GM06990 (cell line): ENCODE measurements around the gene BCAR1.
"Not testable (repeated sequence)": the region's sequence is repeated elsewhere in the genome, so short reads cannot be mapped to it uniquely, and the experiment has no call there.

Source experiments
- DNase-seq: peaks from one replicate; pipeline ENCODE4 v3.0.0-alpha.2; 2011; ENCODE audit not compliant: insufficient read length; ENCODE audit errors: extremely low read depth
- H3K27me3 ChIP-seq: replicated peaks from 2 replicates; pipeline ENCODE4 v1.6.0; 2011; ENCODE audit warnings: low read length; ENCODE audit not compliant: control insufficient read depth, insufficient read depth
- H3K36me3 ChIP-seq: 2 replicates; pipeline ENCODE4 v1.5.1; 2011; ENCODE audit warnings: low read length; ENCODE audit not compliant: control insufficient read depth, insufficient read depth
- H3K4me3 ChIP-seq: replicated peaks from 2 replicates; pipeline ENCODE4 v1.5.1; 2011; ENCODE audit warnings: low read depth, mild to moderate bottlenecking, control low read depth, low read length
- TF ChIP-seq, protein P1 (sequence below): IDR thresholded peaks from 2 replicates; pipeline ENCODE4 v1.5.1; 2011; ENCODE audit warnings: low read length, control low read depth, mild to moderate bottlenecking, inconsistent platforms; ENCODE audit not compliant: insufficient read depth, poor library complexity, severe bottlenecking

Gene BCAR1

DNA sequence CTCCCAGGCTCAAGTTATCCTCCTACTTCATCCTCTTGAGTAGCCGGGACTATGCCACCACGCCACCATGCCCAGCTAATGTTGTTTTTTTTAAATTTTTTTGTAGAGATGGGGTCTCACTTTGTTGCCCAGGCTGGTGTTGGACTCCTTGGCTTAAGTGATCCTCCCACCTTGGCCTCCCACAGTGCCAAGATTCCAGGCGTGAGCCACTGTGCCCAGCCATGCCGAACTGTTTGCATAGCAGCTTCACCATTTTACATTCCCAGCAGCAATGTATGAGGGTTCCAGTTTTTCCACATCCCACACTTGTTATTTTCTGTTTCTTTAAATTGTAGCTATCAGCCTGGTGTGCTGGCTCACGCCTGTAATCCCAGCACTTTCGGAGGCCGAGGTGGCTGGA lies 34.8 kb downstream of the BCAR1 start:
- H3K27me3 ChIP-seq, result no peaks in the 10 kb centered on the region
- TF ChIP-seq, protein P1, sequence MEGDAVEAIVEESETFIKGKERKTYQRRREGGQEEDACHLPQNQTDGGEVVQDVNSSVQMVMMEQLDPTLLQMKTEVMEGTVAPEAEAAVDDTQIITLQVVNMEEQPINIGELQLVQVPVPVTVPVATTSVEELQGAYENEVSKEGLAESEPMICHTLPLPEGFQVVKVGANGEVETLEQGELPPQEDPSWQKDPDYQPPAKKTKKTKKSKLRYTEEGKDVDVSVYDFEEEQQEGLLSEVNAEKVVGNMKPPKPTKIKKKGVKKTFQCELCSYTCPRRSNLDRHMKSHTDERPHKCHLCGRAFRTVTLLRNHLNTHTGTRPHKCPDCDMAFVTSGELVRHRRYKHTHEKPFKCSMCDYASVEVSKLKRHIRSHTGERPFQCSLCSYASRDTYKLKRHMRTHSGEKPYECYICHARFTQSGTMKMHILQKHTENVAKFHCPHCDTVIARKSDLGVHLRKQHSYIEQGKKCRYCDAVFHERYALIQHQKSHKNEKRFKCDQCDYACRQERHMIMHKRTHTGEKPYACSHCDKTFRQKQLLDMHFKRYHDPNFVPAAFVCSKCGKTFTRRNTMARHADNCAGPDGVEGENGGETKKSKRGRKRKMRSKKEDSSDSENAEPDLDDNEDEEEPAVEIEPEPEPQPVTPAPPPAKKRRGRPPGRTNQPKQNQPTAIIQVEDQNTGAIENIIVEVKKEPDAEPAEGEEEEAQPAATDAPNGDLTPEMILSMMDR, result no peak
- no peak for DNase-seq
- H3K36me3 ChIP-seq, result no peaks in the 10 kb centered on the region
- no peak overlapping the region for H3K4me3 ChIP-seq

DNA sequence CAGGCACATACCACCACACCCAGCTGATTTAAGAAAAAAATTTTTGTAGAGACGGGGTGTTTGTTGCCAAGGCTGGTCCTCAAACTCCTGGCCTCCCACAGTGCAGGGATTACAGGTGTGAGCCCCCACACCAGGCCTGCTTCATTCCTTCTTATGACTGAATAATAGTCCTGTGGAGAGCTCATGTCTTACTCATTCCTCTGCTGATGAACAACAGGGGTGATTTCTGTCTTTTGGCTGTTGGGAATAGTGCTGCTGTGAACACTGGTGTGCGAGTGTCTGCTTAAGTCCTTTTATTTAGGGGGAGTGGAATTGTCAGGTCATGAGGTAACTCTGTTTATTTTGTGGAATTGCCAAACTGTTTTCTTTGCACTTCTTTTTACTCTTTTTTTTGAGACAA lies 35.3 kb downstream of the BCAR1 start:
- Histone ChIP-seq H3K27me3 (no peaks in the 10 kb centered on the region), H3K36me3 (no peaks in the 10 kb centered on the region), H3K4me3 (no peak overlapping the region)
- no peak for DNase-seq
- TF ChIP-seq, protein P1, result no peak

DNA sequence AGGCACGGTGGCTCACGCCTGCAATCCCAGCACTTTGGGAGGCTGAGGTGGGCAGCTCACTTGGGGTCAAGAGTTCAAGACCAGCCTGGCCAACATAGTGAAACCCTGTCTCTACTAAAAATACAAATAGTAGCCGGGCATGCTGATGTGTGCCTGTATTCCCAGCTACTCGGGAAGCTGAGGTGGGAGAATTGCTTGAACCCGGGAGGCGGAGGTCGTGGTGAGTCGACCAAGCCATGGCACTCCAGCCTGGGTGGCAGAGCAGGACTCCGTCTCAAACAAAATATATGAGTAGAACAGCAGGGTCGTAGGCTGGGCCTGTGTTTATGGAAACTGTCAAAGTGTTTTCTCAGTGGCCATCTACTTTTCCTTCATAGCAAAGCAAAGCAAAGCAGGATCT lies 40.1 kb downstream of the BCAR1 start:
- not testable (repeated sequence) for H3K36me3 ChIP-seq, H3K27me3 ChIP-seq, DNase-seq, H3K4me3 ChIP-seq

DNA sequence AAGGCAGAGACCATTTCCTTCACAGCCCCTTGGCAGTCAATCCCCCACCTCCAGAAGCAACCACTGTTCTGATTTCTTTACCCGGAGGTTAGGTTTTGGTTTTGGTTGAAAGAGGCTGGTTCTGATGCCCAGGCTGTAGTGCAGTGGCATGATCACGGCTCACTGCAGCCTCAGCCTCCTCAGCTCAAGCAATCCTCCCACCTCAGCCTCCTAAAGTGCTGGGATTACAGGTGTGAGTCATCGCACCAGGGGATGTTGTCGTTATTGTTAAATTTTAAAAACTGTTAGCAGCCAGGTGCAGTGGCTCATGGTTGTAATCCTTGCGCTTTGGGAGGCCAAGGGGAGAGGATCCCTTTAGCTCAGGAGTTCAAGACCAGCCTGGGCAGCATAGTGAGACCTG lies 41.5 kb downstream of the BCAR1 start:
- Histone ChIP-seq H3K36me3 (no peaks in the 10 kb centered on the region), H3K27me3 (no peaks in the 10 kb centered on the region), H3K4me3 (no peak overlapping the region)
- TF ChIP-seq, protein P1, result no peak
- DNase-seq, result no peak

DNA sequence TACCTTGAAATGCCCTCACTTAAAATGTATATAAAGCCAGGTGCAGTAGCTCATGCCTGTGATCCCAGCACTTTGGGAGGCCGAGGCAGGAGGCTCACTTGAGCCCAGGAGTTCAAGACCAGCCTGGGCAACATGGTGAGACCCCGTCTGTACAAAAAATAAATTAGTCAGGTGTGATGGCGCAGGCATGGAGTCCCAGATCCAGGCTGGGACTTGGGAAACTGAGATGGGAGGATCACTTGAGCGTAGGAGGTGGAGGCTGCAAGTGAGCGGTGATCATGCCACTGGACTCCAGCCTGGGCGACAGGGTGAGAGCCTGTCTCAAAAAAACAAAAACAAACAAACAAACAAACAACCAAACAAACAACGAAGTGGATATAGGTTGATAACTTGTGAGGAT lies 41.9 kb downstream of the BCAR1 start:
- H3K4me3 ChIP-seq, H3K36me3 ChIP-seq, DNase-seq, H3K27me3 ChIP-seq: not testable (repeated sequence)

DNA sequence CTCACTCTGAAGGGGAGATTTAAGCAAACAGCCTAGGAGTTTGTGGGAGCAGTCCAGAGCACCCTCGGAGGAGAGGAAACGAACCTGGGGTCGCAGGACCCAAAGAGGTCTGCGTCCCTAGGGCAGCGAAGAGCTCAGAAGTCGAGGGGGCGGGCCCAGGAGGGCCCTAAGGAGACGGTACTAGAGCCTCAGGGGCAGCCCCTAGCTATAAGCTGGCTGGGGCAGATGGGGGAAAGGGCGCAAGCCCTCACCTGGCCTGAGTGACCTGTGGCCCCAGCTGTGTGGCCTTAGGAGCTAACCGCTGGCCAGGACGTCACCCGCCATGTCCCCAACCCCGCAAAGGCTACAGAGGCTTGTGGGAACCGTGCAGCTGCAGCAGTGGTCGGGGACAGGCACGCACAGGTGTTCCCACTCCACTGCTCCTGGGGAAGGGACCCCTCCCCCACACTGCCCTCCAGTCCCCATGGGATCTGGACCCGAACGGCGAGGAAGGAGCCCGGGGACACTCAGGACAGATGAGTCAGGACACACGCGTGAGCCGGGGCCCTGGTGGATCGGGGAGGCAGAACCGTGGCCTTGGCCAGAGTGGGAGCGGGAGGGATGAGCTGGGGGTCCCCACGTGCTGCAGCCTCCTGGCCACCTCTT lies 42.4 kb downstream of the BCAR1 start:
- TF ChIP-seq, protein P1, result no peak
- Histone ChIP-seq H3K4me3 (no peak overlapping the region), H3K36me3 (no peaks in the 10 kb centered on the region), H3K27me3 (no peaks in the 10 kb centered on the region)
- no peak for DNase-seq

DNA sequence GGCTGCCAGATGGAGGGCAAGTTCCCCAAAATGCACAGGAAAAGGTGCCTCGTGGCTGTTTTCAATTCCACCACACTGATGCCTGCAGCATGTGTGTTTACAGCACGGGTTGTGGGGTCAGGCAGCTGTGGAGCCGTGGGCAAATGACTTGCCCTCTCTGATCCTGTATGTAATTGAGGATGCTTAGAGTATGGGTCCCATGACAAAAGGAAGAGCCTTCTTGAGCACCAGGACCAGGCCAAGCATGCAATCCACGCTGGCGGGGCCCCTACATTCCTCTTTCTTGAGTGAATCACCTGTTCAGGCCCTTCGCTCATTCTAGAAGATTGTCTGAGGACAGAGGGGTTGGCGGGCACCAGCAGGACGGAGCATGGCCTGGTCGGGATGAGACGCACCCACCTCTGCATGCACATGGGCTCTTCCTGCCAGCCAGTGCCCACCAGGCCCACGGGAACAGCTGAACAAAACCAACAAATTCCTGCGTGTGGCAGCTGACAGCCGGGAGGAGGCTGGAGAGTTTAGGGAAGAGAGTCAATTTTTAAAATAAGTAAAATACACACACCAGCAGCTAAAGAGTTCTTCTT lies 43.1 kb downstream of the BCAR1 start:
- no peaks in the 10 kb centered on the region for H3K36me3 ChIP-seq
- no peak for DNase-seq
- TF ChIP-seq, protein P1, result no peak
- no peaks in the 10 kb centered on the region for H3K27me3 ChIP-seq
- H3K4me3 ChIP-seq, result no peak overlapping the region
